ENCODE data around the gene CCDC40.
"Not testable (repeated sequence)": the region's sequence is repeated elsewhere in the genome, so short reads cannot be mapped to it uniquely, and the experiment has no call there.

The CCDC40 gene

DNA sequence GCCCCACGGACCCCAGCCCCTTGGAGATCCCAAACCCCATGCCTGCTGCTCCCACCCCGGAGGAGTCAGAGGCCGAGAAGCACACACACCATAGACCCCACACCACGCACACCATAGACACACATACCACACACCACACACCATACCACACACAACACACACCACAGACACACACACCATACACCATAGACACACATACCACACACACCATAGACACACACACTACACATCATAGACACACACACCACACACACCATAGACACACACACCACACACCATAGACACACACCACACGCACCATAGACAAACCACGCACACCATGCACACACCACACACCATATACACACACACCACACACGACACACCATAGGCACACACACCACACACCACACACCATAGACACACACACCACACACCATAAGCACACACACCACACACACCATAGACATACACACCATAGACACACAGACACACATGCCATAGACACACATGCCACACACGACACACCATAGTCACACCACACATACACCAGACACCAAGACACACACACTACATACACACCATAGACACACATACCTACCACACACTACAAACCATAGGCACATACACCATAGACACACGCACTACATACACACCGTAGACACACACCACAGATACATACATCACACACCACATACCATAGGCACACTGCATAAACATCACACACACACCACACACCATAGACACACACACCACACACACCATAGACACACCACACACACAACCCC lies 12.1 kb upstream of the CCDC40 start:
- DNase-seq, result no peak

DNA sequence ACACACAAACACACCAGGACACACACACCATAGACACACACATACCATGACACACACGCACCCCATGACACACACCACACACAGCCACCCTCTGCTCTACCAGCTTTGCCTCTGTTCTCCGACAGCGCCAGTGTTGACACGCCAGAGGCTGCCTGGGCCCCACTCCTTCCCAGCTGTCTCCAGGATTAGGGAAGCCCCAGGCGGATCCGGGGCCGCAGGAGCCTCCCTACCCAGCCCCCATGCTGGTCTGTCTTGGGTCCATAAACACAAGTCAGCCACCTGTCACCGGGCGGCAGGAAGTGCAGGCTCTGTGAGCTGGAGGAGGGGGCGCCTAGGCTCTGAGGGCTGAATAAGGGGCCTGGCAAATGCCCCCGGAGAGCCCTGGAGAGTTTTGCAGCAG lies 11.3 kb upstream of the CCDC40 start:
- DNase-seq, result no peak

DNA sequence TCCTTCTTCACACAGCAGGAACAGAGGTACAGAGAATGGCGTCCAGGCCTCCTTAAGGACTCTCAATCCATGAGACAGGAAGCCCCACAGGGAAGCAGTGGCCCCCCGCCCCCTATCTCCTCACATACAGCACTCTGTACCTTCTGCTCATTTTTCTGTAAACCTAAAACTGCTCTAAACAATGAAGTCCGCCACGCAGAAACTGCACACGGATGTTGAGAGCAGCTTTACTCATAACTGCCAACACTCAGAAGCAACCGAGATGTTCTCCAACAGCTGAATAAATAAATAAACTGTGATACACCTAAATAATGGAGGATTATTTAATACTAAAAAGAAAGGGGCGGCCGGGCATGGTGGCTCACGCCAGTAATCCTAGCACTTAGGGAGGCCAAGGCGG lies 10.6 kb upstream of the CCDC40 start:
- DNase-seq, result no peak

- DNase-seq, result no peak
Observed at GRCh38 chr17:80026359-80027042, 9.9 kb upstream of the CCDC40 start.

DNA sequence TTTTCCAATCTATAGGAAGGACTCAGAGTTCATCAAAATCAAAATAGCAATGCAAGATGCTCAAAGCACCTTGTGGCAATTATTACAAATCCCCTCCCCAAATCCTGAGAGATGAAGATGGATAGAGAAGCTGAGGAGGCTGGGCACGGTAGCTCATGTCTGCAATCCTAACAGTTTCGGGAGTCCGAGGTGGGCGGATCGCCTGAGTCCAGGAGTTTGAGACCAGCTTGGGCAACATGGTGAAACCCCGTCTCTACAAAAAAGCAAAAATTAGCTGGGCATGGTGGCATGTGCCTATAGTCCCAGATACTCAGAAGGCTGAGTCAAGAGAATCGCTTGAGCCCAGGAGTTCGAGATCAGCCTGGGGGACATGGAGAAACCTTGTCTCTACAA lies 9.4 kb upstream of the CCDC40 start:
- no peak for DNase-seq

- DNase-seq, result no peak
Observed at GRCh38 chr17:80028030-80028429, 8.4 kb upstream of the CCDC40 start.

DNA sequence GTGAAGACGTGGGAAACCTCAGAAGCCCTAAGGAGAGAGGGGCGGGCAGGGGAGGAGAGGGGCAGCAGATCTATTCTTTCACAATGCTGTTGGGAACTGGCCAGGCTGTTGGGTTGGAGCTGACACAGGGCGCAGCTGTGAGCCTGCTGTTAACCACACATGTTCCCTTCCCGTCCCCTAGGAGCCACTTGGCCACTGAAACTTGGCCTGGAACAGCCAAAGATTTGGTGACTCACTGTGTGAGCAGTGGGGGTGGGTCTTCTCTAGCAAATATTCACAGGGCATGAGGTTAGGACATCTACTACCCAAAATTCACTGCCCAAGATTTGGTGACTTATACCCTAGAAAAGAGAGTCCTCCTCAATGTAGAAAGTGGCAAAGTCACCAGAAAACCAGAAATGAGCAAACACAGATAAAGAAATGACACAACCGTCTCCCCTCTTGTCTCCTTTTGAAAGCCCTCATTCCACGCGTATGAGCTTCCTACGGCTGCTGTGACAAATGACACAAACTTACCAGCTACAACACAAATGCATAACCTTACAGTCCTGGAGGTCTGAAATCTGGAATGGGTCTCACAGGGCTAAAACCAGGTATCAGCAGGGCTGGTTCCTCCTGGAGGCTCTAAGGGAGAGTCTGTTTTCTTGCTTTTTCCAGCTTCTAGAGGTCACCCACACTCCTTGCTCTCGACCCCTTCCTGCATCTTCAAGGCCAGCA lies 7.0 kb upstream of the CCDC40 start:
- no peak for DNase-seq

GRCh38 chr17:80030730-80031410 lies 5.6 kb upstream of the CCDC40 start:
- DNase-seq, result no peak

GRCh38 chr17:80031691-80032430 lies 4.6 kb upstream of the CCDC40 start:
- DNase-seq, result no peak

DNA sequence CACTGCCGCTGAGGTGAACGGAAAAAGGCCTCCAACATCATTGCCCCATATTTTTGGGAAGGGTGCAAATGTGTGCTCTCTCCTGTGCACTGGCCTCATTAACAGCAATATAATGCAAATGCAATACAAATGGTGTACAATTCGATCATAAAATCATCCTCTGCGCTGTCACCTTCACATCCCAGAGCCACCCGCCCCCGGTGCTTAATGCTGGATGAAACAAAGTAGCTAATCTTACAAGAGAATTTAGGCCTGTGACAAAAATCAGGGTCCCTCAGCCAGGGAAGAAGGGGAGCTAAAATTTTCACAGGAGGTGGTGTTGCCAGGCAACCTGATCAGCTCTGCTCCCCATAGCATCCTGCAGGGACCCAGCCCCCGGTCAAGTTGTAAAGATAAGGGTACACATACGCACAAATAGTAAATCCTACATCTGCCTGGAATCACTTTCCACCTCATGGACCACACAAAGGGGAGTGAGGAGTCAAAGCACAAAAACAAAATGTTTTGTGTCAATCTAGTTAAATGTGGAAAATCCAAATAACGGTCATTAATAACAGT lies 3.7 kb upstream of the CCDC40 start:
- DNase-seq, result no peak

GRCh38 chr17:80033840-80034239 lies 2.6 kb upstream of the CCDC40 start:
- DNase-seq, result no peak

- DNase-seq, result peak; percentile 39
Observed at GRCh38 chr17:80034791-80035686, 1.4 kb upstream of the CCDC40 start.

DNA sequence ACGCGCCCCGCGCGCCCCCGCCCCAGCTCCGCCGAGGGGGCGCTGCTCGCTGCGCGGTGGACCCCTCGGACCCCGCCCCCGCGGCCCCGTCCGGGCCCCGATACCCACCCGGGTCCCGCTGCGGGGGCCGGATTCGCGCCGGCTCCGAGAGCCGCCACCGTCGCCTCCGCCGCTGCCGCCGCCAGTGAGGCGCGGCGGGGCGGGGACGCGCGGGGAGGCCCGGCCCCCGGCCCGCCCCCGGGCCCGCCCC lies 830 bp upstream of the CCDC40 start, which contains the start of gene TBC1D16:
TBC1D16 (minus strand) TSS at position 186 of the 250 bp plus-strand sequence. CDS start 22,325 bp downstream, outside the sequence.
- DNase-seq, result no peak

- DNase-seq, result peak; percentile 35
Observed at GRCh38 chr17:80036715-80037477, 454 bp downstream of the CCDC40 start.

DNA sequence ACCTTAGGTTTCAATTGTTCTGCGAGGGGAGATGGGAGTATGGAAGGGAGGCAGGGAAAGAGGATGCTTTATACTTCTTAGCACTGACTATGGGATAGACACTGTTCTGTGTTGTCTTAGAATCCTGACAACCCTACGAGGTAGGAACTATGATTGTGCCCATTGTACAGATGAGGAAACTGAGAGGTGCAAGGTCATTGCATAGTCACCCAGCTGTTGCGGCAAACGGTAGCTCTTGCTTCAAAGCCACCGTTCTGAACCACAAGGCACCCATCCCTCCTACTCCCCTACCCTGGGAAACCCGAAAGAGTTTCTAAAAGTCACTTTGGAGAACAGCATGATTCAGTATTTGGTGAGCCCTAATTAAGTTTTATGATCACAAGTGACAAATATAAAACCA lies 7.5 kb downstream of the CCDC40 start:
- no peak for DNase-seq

GRCh38 chr17:80045703-80046102 lies 9.3 kb downstream of the CCDC40 start:
- DNase-seq, result no peak

- not testable (repeated sequence) for DNase-seq
Observed at GRCh38 chr17:80046709-80047108, 10.3 kb downstream of the CCDC40 start.

DNA sequence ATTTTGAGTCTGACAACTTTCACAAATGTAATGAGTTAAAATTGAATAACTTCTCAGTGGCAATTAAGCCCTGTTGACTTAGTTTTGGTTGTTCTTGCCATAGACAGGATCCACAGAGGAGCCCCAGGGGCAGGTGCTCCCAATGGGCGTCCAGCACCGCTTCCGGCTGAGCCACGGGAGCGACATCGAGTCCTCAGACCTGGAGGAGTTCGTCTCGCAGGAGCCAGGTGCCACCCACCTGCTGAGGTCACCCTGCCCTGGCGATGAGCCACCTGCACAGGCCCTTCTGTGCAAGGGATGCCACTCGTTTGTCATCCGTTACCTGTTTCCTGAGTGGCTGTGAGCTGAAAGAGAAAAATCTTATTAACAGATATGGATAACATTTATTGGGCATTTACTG lies 10.7 kb downstream of the CCDC40 start:
- no peak for DNase-seq

DNA sequence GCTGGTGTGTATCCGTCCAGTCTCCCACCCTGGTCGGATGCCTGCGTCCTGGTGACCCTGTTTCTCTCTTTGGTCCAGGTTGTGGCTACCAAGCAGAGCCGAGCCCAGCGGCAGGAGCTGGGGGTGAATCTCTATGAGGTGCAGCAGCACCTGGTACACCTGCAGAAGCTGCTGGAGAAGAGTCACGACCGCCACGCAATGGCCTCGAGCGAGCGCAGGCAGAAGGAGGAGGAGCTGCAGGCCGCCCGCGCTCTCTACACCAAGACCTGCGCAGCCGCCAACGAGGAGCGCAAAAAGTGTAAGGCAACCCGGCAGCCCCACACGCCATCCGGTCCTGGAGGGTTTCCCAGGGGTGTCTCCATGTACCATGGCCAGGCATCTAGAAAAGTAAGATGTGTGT lies 13.5 kb downstream of the CCDC40 start:
- no peak for DNase-seq

- DNase-seq, result no peak
Observed at GRCh38 chr17:80050706-80051105, 14.3 kb downstream of the CCDC40 start.

GRCh38 chr17:80051681-80052080 lies 15.2 kb downstream of the CCDC40 start:
- no peak for DNase-seq

Measured in activated naive CD4-positive, alpha-beta T cell treated with Interleukin-2 at 50 U/mL for 16 hours (primary cell).